Upper lobe of right lung (tissue), 1 donor: ENCODE results near the gene ASCC1. TPM values are rescaled to one million over a fixed set of nuclear protein-coding genes. Genes with fewer than 3 reads are reported as not detected.
A peak's percentile ranks its signal among the peaks of the same experiment; 100 is the strongest.

Source experiments
- ATAC-seq: fragments of 200-7000 bp; cut with Tn5 transposase; one replicate; pipeline ENCODE4 v1.9.1; 2020; ENCODE audit warnings: mild to moderate bottlenecking, moderate library complexity
- DNase-seq: peaks from one replicate; pipeline ENCODE4 v3.0.0-alpha.2; 2020
- H3K27ac ChIP-seq: fragments of 200-600 bp; one replicate; pipeline ENCODE4 v1.8.0; 2022
- H3K27me3 ChIP-seq: fragments of 200-600 bp; one replicate; pipeline ENCODE4 v1.8.0; 2022; ENCODE audit warnings: mild to moderate bottlenecking
- H3K36me3 ChIP-seq: fragments of 200-600 bp; one replicate; pipeline ENCODE4 v1.8.0; 2022
- H3K4me1 ChIP-seq: fragments of 200-600 bp; one replicate; pipeline ENCODE4 v1.8.0; 2022
- H3K4me3 ChIP-seq: fragments of 200-600 bp; one replicate; pipeline ENCODE4 v1.8.0; 2022; ENCODE audit warnings: mild to moderate bottlenecking
- H3K9me3 ChIP-seq: fragments of 200-600 bp; one replicate; pipeline ENCODE4 v1.8.0; 2022
- CTCF ChIP-seq: fragments of 200-600 bp; IDR thresholded peaks from one replicate; pipeline ENCODE4 v1.8.0; 2022; ENCODE audit warnings: antibody characterized with exemption
- intact Hi-C: fragments of 100-400 bp; cut with DNase I; formaldehyde crosslinking; loops from one replicate; pipeline ENCODE4 v1.11.0; 2022
- total RNA-seq: library from RNA; stranded (reverse); fragmentation: NEBNext Ultra II Directional; extraction: Animal tissue kit (Norgen Biotek cat#: 25700); gene quantifications from one replicate; pipeline ENCODE4 v1.2.1, GENCODE V29; 2021
- donor health status: DM: no; HTN: yes; CAD: no; lungs with severe emphysema.

ASCC1 gene
- total RNA-seq, 1 donor from 2014 or later, result 27.4 TPM

GRCh38 chr10:72238392-72239175 is 22.5 kb upstream of the ASCC1 start:
- H3K36me3 ChIP-seq, result peaks cover 35% of the 10 kb centered on the region
- peaks cover 18% of the 10 kb centered on the region for H3K4me1 ChIP-seq
- H3K9me3 ChIP-seq, result no peaks in the 10 kb centered on the region
- H3K27ac ChIP-seq, result no peak overlapping the region
- ATAC-seq (no peak), DNase-seq (peak; percentile 37)
- no peak for TF ChIP-seq CTCF
- H3K27me3 ChIP-seq, result no peaks in the 10 kb centered on the region
- no peak overlapping the region for H3K4me3 ChIP-seq
- intact Hi-C loops, result no loop called here

- DNase-seq (no peak), ATAC-seq (no peak)
- peaks cover 60% of the 10 kb centered on the region for H3K36me3 ChIP-seq
- H3K4me1 ChIP-seq, result peaks cover under 1% of the 10 kb centered on the region
- no peaks in the 10 kb centered on the region for H3K9me3 ChIP-seq
- no peaks in the 10 kb centered on the region for H3K27me3 ChIP-seq
- no peak for TF ChIP-seq CTCF
- H3K27ac ChIP-seq, result no peak overlapping the region
- no peak overlapping the region for H3K4me3 ChIP-seq
- intact Hi-C loops, result no loop called here
Observed at GRCh38 chr10:72235544-72236279, 19.6 kb upstream of the ASCC1 start.

- H3K9me3 ChIP-seq, result no peaks in the 10 kb centered on the region
- intact Hi-C loops, result no loop called here
- no peak for TF ChIP-seq CTCF
- H3K4me3 ChIP-seq, result no peak overlapping the region
- DNase-seq (no peak), ATAC-seq (no peak)
- H3K36me3 ChIP-seq, result peaks cover 69% of the 10 kb centered on the region
- H3K27ac ChIP-seq, result no peak overlapping the region
- H3K27me3 ChIP-seq, result no peaks in the 10 kb centered on the region
- H3K4me1 ChIP-seq, result peaks cover 11% of the 10 kb centered on the region
Observed at GRCh38 chr10:72234560-72235095, 18.6 kb upstream of the ASCC1 start.

- no peak overlapping the region for H3K27ac ChIP-seq
- no peak for TF ChIP-seq CTCF
- no peak for DNase-seq
- no peaks in the 10 kb centered on the region for H3K27me3 ChIP-seq
- peaks cover 79% of the 10 kb centered on the region for H3K36me3 ChIP-seq
- ATAC-seq, result no peak
- intact Hi-C loops, result no loop called here
- no peak overlapping the region for H3K4me3 ChIP-seq
- H3K9me3 ChIP-seq, result no peaks in the 10 kb centered on the region
- peaks cover 18% of the 10 kb centered on the region for H3K4me1 ChIP-seq
Observed at GRCh38 chr10:72233621-72234020, 17.5 kb upstream of the ASCC1 start.

GRCh38 chr10:72229261-72230251 is 13.5 kb upstream of the ASCC1 start:
- no peak overlapping the region for H3K4me3 ChIP-seq
- no peaks in the 10 kb centered on the region for H3K27me3 ChIP-seq
- DNase-seq, result no peak
- H3K36me3 ChIP-seq, result peaks cover 81% of the 10 kb centered on the region
- H3K4me1 ChIP-seq, result peaks cover 25% of the 10 kb centered on the region
- H3K9me3 ChIP-seq, result no peaks in the 10 kb centered on the region
- intact Hi-C loops, result loop anchor here (10.0 kb wide), 1 partner anchor 95 kb away; no protein-coding TSS in a partner anchor
- H3K27ac ChIP-seq, result peak overlapping the region; percentile 56
- TF ChIP-seq CTCF, result no peak
- peak; percentile 51 for ATAC-seq
